Neural cell (in vitro differentiated cells): Measurements from ENCODE around the gene LIMCH1.
"Not testable (repeated sequence)": the region's sequence is repeated elsewhere in the genome, so short reads cannot be mapped to it uniquely, and the experiment has no call there.

Experiments
- EZH2 ChIP-seq: fragments of 200-600, 300-800 bp; shearing (Covaris generic), sonication (generic); IDR thresholded peaks from 2 replicates; pipeline ENCODE4 v1.6.1; 2014; ENCODE audit warnings: antibody characterized with exemption, low read length, borderline replicate concordance, mild to moderate bottlenecking; ENCODE audit not compliant: insufficient read depth, poor library complexity, severe bottlenecking
- POLR2AphosphoS5 ChIP-seq: IDR thresholded peaks from 2 replicates; pipeline ENCODE4 v1.6.1; 2012
- TF ChIP-seq, protein P1 (sequence below): fragments of 450-650 bp; IDR thresholded peaks from 2 replicates; pipeline ENCODE4 v1.5.1; 2014; ENCODE audit warnings: antibody characterized with exemption, mild to moderate bottlenecking, moderate library complexity; ENCODE audit not compliant: poor library complexity, severe bottlenecking

DNA sequence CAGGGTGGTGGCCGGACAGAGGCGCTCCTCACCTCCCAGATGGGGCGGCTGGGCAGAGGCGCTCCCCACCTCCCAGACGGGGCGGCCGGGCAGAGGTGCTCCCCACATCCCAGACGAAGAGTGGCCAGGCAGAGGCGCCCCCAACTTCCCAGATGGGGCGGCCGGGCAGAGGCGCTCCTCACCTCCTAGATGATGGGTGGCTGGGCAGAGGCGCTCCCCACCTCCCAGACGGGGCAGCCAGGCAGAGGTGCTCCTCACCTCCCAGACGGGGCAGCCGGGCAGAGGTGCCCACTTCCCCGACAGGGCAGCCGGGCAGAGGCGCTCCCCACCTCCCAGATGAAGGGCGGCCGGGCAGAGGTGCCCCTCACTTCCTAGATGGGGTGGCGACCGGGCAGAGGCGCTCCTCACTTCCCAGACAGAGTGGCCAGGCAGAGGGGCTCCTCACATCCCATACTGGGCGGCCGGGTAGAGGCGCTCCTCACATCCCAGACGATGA is 46.8 kb upstream of the LIMCH1 start:
- TF ChIP-seq POLR2AphosphoS5, EZH2: not testable (repeated sequence)
- TF ChIP-seq, protein P1, sequence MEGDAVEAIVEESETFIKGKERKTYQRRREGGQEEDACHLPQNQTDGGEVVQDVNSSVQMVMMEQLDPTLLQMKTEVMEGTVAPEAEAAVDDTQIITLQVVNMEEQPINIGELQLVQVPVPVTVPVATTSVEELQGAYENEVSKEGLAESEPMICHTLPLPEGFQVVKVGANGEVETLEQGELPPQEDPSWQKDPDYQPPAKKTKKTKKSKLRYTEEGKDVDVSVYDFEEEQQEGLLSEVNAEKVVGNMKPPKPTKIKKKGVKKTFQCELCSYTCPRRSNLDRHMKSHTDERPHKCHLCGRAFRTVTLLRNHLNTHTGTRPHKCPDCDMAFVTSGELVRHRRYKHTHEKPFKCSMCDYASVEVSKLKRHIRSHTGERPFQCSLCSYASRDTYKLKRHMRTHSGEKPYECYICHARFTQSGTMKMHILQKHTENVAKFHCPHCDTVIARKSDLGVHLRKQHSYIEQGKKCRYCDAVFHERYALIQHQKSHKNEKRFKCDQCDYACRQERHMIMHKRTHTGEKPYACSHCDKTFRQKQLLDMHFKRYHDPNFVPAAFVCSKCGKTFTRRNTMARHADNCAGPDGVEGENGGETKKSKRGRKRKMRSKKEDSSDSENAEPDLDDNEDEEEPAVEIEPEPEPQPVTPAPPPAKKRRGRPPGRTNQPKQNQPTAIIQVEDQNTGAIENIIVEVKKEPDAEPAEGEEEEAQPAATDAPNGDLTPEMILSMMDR, result not testable (repeated sequence)
